Immature natural killer cell (primary cell): ENCODE results near the gene COL3A1. TPM values are rescaled to one million over a fixed set of nuclear protein-coding genes. Genes with fewer than 3 reads are reported as not detected.

Experiments used
- DNase-seq, 3 donors: peaks; one replicate each; pipeline ENCODE4 v3.0.0; 2022; ENCODE audit warnings: mixed read lengths in 1 of 3
- H3K27ac Mint-ChIP-seq, 6 donors: one replicate each; pipeline ENCODE4 v1.8.0; 2020; ENCODE audit warnings: mixed read lengths in 6 of 6, mild to moderate bottlenecking in 5 of 6, inconsistent platforms in 4 of 6, moderate library complexity in 3 of 6
- H3K27me3 Mint-ChIP-seq, 3 donors: one replicate each; pipeline ENCODE4 v1.8.0; 2020 to 2021; ENCODE audit warnings: low read depth in 3 of 3, mild to moderate bottlenecking in 3 of 3, mixed read lengths in 3 of 3, moderate library complexity in 3 of 3, inconsistent platforms in 1 of 3
- H3K36me3 Mint-ChIP-seq, 3 donors: one replicate each; pipeline ENCODE4 v1.8.0; 2020; ENCODE audit warnings: mixed read lengths in 3 of 3, inconsistent platforms in 2 of 3, mild to moderate bottlenecking in 2 of 3
- H3K4me1 Mint-ChIP-seq, 2 donors: one replicate each; pipeline ENCODE4 v1.8.0; 2020; ENCODE audit warnings: inconsistent platforms in 2 of 2, mild to moderate bottlenecking in 2 of 2, mixed read lengths in 2 of 2, moderate library complexity in 1 of 2
- H3K4me3 Mint-ChIP-seq, 5 donors: one replicate each; pipeline ENCODE4 v1.8.0; 2020; ENCODE audit warnings: mild to moderate bottlenecking in 5 of 5, mixed read lengths in 5 of 5, inconsistent platforms in 3 of 5, moderate library complexity in 3 of 5
- H3K9me3 Mint-ChIP-seq, 6 donors: one replicate each; pipeline ENCODE4 v1.8.0; 2020; ENCODE audit warnings: mild to moderate bottlenecking in 6 of 6, mixed read lengths in 6 of 6, inconsistent platforms in 4 of 6, moderate library complexity in 3 of 6
- polyA plus RNA-seq, 3 donors: library from polyadenylated mRNA; unstranded; fragments of 300-500 nt; fragmentation: Illumina TruSeq; gene quantifications; one replicate each; pipeline ENCODE4 v1.2.3, GENCODE V29; 2021

The COL3A1 gene
- polyA plus RNA-seq, 3 donors from 2014 or later = not detected

- no peak for DNase-seq
- Mint-ChIP-seq H3K27me3 (no peaks in the 10 kb centered on the region), H3K4me1 (no peaks in the 10 kb centered on the region), H3K36me3 (no peaks in the 10 kb centered on the region), H3K9me3 (peaks cover 0 to 12% (median 7%) of the 10 kb centered on the region in 6 donors), H3K27ac (no peak overlapping the region), H3K4me3 (no peak overlapping the region)
Measured at GRCh38 chr2:189013671-189014448, 39.7 kb downstream of the COL3A1 start.

GRCh38 chr2:189014449-189015138, 40.4 kb downstream of the COL3A1 start:
- Mint-ChIP-seq H3K27ac (no peak overlapping the region), H3K36me3 (no peaks in the 10 kb centered on the region)

GRCh38 chr2:189015359-189015758, 41.2 kb downstream of the COL3A1 start:
- no peaks in the 10 kb centered on the region for H3K4me1 Mint-ChIP-seq

More at GRCh38 chr2:189014449-189015138, 40.4 kb downstream of the COL3A1 start:
- Mint-ChIP-seq H3K4me1 (no peaks in the 10 kb centered on the region), H3K27me3 (no peaks in the 10 kb centered on the region), H3K9me3 (peaks cover under 1 to 18% (median 8%) of the 10 kb centered on the region in 6 donors), H3K4me3 (no peak overlapping the region)
- DNase-seq = no peak

GRCh38 chr2:189016311-189016861, 42.2 kb downstream of the COL3A1 start:
- no peak for DNase-seq
- H3K36me3 Mint-ChIP-seq = no peaks in the 10 kb centered on the region
- H3K4me3 Mint-ChIP-seq = no peak overlapping the region
- peaks cover 0 to 1% (median 0%) of the 10 kb centered on the region in 3 donors for H3K27me3 Mint-ChIP-seq
- no peak overlapping the region for H3K27ac Mint-ChIP-seq
- no peaks in the 10 kb centered on the region for H3K4me1 Mint-ChIP-seq
- peaks cover 8 to 23% (median 12%) of the 10 kb centered on the region in 6 donors for H3K9me3 Mint-ChIP-seq

More at GRCh38 chr2:189015359-189015758, 41.2 kb downstream of the COL3A1 start:
- DNase-seq = no peak
- H3K27ac Mint-ChIP-seq = no peak overlapping the region
- peaks cover 6 to 23% (median 12%) of the 10 kb centered on the region in 6 donors for H3K9me3 Mint-ChIP-seq
- no peaks in the 10 kb centered on the region for H3K36me3 Mint-ChIP-seq
- no peak overlapping the region for H3K4me3 Mint-ChIP-seq
- no peaks in the 10 kb centered on the region for H3K27me3 Mint-ChIP-seq

GRCh38 chr2:189018631-189019030, 44.5 kb downstream of the COL3A1 start:
- Mint-ChIP-seq H3K4me1 (no peaks in the 10 kb centered on the region), H3K9me3 (peaks cover 8 to 25% (median 22%) of the 10 kb centered on the region in 6 donors), H3K27ac (no peak overlapping the region), H3K36me3 (peaks cover 0 to 4% (median 0%) of the 10 kb centered on the region in 3 donors), H3K27me3 (peaks cover 0 to 1% (median 0%) of the 10 kb centered on the region in 3 donors), H3K4me3 (no peak overlapping the region)
- DNase-seq = no peak

- DNase-seq = no peak
- H3K9me3 Mint-ChIP-seq = peaks cover 10 to 31% (median 22%) of the 10 kb centered on the region in 6 donors
- no peak overlapping the region for H3K4me3 Mint-ChIP-seq
- H3K27ac Mint-ChIP-seq = no peak overlapping the region
- peaks cover 0 to 4% (median 0%) of the 10 kb centered on the region in 3 donors for H3K36me3 Mint-ChIP-seq
- peaks cover 0 to 1% (median 0%) of the 10 kb centered on the region in 3 donors for H3K27me3 Mint-ChIP-seq
- no peaks in the 10 kb centered on the region for H3K4me1 Mint-ChIP-seq
Measured at GRCh38 chr2:189020179-189020578, 46.0 kb downstream of the COL3A1 start.

GRCh38 chr2:189022053-189022481, 47.9 kb downstream of the COL3A1 start:
- Mint-ChIP-seq H3K9me3 (peaks cover 8 to 35% (median 20%) of the 10 kb centered on the region in 6 donors), H3K4me3 (no peak overlapping the region), H3K27me3 (peaks cover 0 to 1% (median 0%) of the 10 kb centered on the region in 3 donors), H3K36me3 (peaks cover 0 to 4% (median 0%) of the 10 kb centered on the region in 3 donors), H3K27ac (no peak overlapping the region), H3K4me1 (no peaks in the 10 kb centered on the region)
- no peak for DNase-seq

- no peak overlapping the region for H3K4me3 Mint-ChIP-seq
- H3K9me3 Mint-ChIP-seq = peaks cover 5 to 35% (median 18%) of the 10 kb centered on the region in 6 donors
- H3K36me3 Mint-ChIP-seq = peaks cover 0 to 4% (median 0%) of the 10 kb centered on the region in 3 donors
- no peak for DNase-seq
- peaks cover 0 to 1% (median 0%) of the 10 kb centered on the region in 3 donors for H3K27me3 Mint-ChIP-seq
- no peak overlapping the region for H3K27ac Mint-ChIP-seq
- no peaks in the 10 kb centered on the region for H3K4me1 Mint-ChIP-seq
Measured at GRCh38 chr2:189022492-189022891, 48.3 kb downstream of the COL3A1 start.

- Mint-ChIP-seq H3K36me3 (peaks cover 0 to 4% (median 0%) of the 10 kb centered on the region in 3 donors), H3K4me1 (no peaks in the 10 kb centered on the region), H3K27me3 (peaks cover 0 to 1% (median 0%) of the 10 kb centered on the region in 3 donors), H3K4me3 (no peak overlapping the region), H3K27ac (no peak overlapping the region), H3K9me3 (peaks cover 5 to 30% (median 10%) of the 10 kb centered on the region in 6 donors)
- no peak for DNase-seq
Measured at GRCh38 chr2:189024901-189025618, 50.9 kb downstream of the COL3A1 start.

- Mint-ChIP-seq H3K4me3 (no peak overlapping the region), H3K4me1 (no peaks in the 10 kb centered on the region), H3K9me3 (peaks cover 0 to 12% (median 3%) of the 10 kb centered on the region in 6 donors), H3K27ac (no peak overlapping the region), H3K27me3 (no peaks in the 10 kb centered on the region), H3K36me3 (no peaks in the 10 kb centered on the region)
- DNase-seq = no peak
Measured at GRCh38 chr2:189037518-189037917, 63.3 kb downstream of the COL3A1 start.

- H3K27ac Mint-ChIP-seq = no peak overlapping the region
- H3K4me3 Mint-ChIP-seq = no peak overlapping the region
- no peak for DNase-seq
- H3K4me1 Mint-ChIP-seq = no peaks in the 10 kb centered on the region
- no peaks in the 10 kb centered on the region for H3K27me3 Mint-ChIP-seq
- H3K9me3 Mint-ChIP-seq = peaks cover 0 to 5% (median 2%) of the 10 kb centered on the region in 6 donors
- no peaks in the 10 kb centered on the region for H3K36me3 Mint-ChIP-seq
Measured at GRCh38 chr2:189045836-189046235, 71.7 kb downstream of the COL3A1 start.

GRCh38 chr2:189046320-189046719, 72.1 kb downstream of the COL3A1 start:
- Mint-ChIP-seq H3K4me3 (no peak overlapping the region), H3K4me1 (no peaks in the 10 kb centered on the region), H3K9me3 (peaks cover 0 to 5% (median 2%) of the 10 kb centered on the region in 6 donors), H3K36me3 (no peaks in the 10 kb centered on the region), H3K27ac (no peak overlapping the region), H3K27me3 (no peaks in the 10 kb centered on the region)
- no peak for DNase-seq

- no peak overlapping the region for H3K4me3 Mint-ChIP-seq
- DNase-seq = no peak
- no peaks in the 10 kb centered on the region for H3K36me3 Mint-ChIP-seq
- no peaks in the 10 kb centered on the region for H3K4me1 Mint-ChIP-seq
- H3K9me3 Mint-ChIP-seq = peaks cover 0 to 5% (median 2%) of the 10 kb centered on the region in 6 donors
- H3K27me3 Mint-ChIP-seq = no peaks in the 10 kb centered on the region
- no peak overlapping the region for H3K27ac Mint-ChIP-seq
Measured at GRCh38 chr2:189047171-189047888, 73.2 kb downstream of the COL3A1 start.
